ENCODE measurements around the gene COX6A2.
"Not testable (repeated sequence)": the region's sequence is repeated elsewhere in the genome, so short reads cannot be mapped to it uniquely, and the experiment has no call there.

The COX6A2 gene

DNA sequence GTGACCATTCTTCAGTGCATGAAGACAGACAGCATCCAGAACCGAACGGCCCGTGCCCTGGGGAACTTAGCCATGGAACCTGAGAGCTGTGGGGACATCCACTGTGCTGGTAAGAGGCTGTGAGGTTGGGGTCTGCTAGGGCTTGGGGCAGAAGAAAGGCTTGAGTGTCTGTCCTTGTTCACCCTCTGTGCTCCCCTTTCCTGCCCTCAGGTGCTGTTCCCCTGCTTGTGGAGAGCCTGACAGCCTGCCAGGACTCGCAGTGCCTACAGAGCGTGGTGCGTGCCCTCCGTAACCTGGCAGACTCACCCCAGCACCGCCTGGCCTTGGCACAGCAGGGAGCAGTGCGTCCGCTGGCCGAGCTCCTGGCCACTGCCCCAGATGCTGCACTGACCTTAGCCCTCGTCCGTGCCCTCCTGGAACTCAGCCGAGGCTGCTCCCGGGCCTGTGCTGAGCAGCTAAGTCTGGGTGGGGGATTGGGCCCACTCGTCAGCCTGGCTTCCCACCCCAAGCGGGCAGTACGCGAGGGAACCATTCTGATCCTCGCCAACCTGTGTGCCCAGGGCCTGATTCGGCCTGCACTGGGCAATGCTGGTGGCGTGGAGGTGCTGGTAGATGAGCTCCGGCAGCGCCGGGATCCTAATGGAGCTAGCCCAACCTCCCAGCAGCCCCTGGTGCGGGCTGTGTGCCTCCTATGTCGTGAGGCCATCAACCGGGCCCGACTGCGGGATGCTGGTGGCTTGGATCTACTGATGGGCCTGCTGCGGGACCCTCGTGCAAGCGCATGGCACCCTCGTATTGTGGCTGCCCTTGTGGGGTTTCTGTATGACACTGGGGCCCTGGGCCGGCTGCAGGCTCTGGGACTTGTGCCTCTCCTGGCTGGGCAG, 34.0 kb upstream of the COX6A2 start:
- no peak for DNase-seq

DNA sequence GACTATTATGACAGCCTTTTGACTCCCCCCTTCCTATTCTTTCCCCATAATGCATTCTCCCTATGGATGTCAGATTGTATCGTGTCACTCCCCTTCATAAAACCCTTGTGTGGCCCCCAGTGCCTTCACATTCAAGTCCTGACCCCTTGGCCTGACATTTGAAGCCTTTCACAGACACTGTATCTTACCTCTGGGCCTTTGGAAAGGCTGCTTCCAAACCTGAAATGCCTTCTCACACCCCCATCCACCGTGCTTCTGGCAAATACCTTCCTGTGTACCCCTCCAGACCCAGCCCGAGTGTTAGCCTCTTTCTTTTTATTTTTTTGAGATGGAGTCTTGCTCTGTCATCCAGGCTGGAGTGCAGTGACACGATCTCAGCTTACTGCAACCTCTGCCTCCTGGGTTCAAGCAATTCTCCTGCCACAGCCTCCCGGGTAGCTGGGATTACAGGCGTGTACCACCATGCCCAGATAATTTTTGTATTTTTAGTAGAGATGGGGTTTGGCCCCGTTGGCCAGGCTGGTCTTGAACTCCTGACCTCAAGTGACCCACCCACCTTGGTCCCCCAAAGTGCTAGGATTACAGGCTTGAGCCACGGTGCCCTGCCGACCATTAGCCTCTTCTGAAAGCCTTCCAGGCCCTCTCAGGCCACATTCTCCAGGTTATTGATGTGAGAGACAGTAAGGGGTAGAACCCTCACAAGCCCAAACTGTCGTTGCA, 33.2 kb upstream of the COX6A2 start:
- no peak for DNase-seq

GRCh38 chr16:31460582-31461002, 32.4 kb upstream of the COX6A2 start:
- DNase-seq = no peak

DNA sequence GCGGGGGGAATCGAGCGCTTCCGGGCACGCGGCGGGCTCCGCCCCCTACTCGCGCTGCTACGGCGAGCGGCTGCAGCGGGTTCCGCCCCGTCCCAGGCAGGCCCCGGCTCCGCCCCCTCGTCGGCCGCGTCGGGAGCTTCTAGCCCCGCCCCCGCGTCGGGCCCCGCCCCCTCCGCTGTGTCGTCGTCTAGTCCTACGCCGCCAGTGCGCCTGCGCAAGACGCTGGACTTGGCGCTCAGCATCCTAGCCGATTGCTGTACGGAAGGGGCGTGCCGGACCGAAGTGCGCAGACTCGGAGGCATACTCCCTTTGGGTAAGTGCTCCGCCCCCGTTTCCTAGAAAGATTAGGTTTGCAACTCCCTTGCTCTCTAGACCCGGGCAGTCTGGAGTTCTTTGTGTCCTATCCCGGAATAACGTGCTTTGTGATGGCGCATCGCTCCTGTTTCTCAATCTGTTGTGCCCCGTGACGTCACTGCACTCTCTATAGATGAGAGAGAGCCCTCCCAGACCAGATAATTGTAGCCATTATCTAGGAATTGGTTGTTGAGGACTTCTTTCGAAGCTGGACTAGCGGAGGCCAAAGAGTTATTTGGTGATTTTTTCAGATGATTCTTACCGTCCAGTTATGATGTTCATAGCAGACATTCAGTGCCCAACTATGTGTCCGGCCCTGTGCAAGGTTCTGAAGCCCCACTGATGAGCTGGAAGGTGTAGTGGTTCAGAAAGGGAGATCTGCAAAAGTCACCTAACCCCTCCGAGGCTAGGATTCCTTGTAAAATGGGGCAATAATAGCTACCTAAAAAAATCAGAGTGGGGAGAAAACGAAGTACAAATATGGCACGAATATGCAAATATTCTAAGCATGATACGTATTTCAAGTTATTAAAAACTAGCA, 31.8 kb upstream of the COX6A2 start:
- DNase-seq = peak; percentile 100

GRCh38 chr16:31458844-31459686, 30.9 kb upstream of the COX6A2 start, which contains the start of gene ARMC5:
Gene ARMC5 (plus strand): TSS chr16:31459501. CDS start chr16:31459525, 24 bp downstream.
- DNase-seq = peak; percentile 95 to 97

DNA sequence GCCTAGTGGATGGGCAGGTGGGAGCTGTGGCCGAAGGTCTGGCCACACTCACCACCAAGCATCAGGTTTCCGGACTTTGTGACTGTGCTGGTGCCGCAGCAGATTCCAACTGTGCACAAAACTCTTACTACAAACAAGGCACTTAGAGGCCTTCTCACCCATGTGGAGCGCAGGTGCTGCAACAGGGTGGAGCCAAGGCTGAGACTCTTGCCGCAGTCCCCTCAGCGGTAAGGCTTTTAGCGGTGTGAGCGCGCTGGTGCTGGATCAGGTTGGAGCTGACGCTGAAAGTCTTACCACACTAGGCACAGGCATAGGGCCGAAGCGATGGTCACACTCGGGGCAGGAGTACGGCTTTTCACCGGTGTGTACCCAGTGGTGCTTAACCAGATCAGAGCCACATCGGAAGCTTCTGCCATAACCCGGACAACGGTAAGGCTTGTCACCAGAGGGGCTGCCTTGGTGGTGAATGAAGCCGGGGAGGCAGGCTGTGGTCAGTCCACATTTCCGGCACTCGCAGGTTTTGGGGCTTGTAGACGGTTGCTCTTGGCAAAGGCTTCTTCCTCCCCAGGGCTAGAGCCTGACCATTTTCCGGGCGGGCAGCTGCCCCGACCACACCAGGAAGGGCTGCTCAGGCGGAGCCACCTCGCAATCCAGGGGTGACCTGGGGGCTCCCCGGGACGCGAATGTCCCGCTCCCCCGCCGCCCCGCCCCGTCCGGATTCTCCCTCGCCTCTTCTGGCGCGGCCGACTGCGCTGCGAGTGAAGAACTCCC, 30.1 kb upstream of the COX6A2 start:
- DNase-seq = peak; percentile 45 to 52

GRCh38 chr16:31456988-31457360, 28.8 kb upstream of the COX6A2 start:
- no peak for DNase-seq

DNA sequence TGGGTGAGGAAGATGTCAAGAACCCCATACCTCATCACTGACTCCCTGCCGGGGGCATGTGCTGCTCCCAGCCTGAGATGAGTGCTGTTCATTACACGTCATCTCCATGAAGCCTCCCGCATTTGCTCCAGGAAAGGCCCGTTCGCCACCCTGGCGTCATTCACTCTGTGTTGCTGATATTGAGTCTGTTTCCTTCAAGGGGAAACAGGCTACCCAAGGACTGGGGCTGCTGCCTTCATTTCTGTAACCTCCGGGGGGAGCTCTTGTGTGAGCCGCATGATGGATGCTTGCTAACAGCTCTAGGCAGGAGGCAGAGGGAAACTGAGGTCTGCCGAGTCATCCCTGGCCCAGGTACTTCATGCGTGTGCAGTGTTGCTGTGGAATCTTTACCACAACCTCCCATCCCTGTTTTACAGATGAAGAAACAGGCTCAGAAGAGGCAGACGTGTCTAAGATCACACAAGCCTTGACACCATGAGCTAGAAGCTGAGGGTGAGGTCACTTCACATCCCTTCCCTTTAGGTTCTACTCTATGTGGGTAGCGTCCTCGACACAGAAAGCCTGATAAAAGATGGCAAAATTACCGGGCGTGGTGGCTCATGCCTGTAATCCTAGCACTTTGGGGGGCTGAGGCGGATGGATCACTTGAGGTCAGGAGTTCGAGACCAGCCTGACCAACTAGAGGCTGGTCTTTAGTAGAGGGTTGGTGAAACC, 27.6 kb upstream of the COX6A2 start:
- DNase-seq = no peak

GRCh38 chr16:31453255-31454204, 25.4 kb upstream of the COX6A2 start:
- no peak for DNase-seq

- DNase-seq = no peak
Measured at GRCh38 chr16:31452631-31453106, 24.5 kb upstream of the COX6A2 start.

GRCh38 chr16:31451681-31452351, 23.7 kb upstream of the COX6A2 start:
- no peak for DNase-seq

DNA sequence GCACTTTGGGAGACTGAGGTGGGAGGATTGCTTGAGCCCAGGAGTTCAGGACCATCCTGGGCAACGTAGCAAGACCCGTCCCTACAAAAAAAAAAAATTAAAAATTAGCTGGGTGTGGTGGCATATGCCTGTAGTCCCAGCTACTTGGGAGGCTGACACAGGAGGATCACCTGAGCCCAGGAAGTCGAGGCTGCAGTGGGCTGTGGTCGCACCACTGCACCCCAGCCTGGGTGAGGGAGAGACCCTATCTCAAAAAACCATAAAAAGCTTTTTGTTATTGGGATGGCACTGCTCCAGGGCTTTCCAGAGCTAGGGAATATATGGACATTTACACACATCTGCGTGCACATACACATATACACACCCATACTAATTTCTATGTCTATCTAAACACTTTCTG, 23.0 kb upstream of the COX6A2 start:
- no peak for DNase-seq

GRCh38 chr16:31445931-31446330, 17.8 kb upstream of the COX6A2 start:
- DNase-seq = not testable (repeated sequence)

DNA sequence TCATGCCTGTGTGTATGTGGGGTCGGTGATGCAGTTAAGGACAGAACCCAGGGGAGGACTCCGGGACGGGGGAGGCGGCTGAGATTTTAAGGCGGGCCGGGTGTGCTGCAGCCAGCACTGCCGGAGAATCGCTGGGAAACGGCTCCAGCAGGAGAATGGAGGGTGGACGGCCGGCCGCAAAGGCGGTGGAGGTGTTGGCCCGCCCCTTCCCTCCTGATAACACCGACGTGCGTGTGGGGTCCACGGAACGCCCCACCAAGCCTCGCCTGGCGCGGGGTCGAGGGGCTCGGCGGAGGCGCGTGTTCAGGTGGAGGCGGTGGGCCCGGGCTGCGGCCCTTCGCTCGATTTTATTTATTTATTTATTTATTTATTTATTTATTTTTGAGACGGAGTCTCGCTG, 13.8 kb upstream of the COX6A2 start:
- DNase-seq = no peak

DNA sequence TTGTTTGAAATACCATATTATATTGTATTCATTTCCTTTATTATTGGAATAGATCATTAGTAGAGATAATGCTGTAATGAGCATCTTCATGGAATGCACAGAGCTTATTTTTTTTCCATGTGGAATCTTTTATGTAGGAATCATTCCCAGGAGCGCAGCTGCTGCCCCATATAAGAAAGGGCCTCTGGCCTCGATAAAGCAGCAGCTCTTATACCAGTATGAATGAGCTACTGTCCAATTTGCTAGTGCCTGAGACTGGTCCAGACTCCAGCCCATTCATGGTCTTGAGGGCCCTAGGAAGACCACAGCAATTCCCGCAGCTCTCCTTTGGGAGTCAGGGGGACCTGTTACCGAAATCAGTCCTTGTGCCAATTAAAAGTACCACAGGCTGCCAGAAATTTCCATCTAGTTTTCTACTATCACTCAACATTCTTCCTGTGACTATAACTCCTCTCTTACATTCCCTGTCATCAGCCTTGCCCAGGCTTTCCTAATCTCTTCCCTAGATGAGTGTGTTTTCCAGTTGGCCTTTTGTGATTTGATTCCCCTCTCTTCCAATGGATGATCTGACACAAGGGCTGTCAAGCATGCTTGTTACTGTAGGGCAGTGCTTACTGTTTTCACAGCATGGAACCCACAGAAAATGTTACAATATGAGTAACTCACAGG, 12.5 kb upstream of the COX6A2 start:
- DNase-seq = no peak

GRCh38 chr16:31439519-31439918, 11.4 kb upstream of the COX6A2 start:
- no peak for DNase-seq

- not testable (repeated sequence) for DNase-seq
Measured at GRCh38 chr16:31439023-31439422, 10.9 kb upstream of the COX6A2 start.

GRCh38 chr16:31438414-31438813, 10.3 kb upstream of the COX6A2 start:
- no peak for DNase-seq
